ENCODE data around the gene RCOR2. TPM values are rescaled to one million over a fixed set of nuclear protein-coding genes. Genes with fewer than 3 reads are reported as not detected.

Gene RCOR2
- polyA plus RNA-seq, 2 donors: 0.13 to 0.24 TPM

- Histone ChIP-seq H3K27ac (ENCODE audit: low read depth in 2 of 2, low read length in 1 of 2) (peak overlapping the region; percentile 66 to 76), H3K9me3 (ENCODE audit: control insufficient read depth in 2 of 2, insufficient read depth in 1 of 2, low read depth in 1 of 2, low read length in 1 of 2) (no peaks in the 10 kb centered on the region), H3K4me1 (ENCODE audit: control insufficient read depth in 2 of 2, insufficient read depth in 2 of 2, low read length in 1 of 2) (peaks cover 19 to 24% of the 10 kb centered on the region in 2 donors), H3K27me3 (ENCODE audit: control insufficient read depth in 1 of 2, insufficient read depth in 2 of 2, low read length in 2 of 2) (no peaks in the 10 kb centered on the region), H3K4me3 (ENCODE audit: low read depth in 1 of 2, low read length in 2 of 2) (peak overlapping the region; percentile 27 to 55), H3K36me3 (ENCODE audit: control insufficient read depth in 2 of 2, insufficient read depth in 2 of 2, low read length in 1 of 2) (no peaks in the 10 kb centered on the region)
- WGBS, 2 donors: 8 to 10% methylated on average over 45 to 50 of the region's 50 CpGs
Observed at GRCh38 chr11:63917692-63918506, 935 bp upstream of the RCOR2 start.

DNA sequence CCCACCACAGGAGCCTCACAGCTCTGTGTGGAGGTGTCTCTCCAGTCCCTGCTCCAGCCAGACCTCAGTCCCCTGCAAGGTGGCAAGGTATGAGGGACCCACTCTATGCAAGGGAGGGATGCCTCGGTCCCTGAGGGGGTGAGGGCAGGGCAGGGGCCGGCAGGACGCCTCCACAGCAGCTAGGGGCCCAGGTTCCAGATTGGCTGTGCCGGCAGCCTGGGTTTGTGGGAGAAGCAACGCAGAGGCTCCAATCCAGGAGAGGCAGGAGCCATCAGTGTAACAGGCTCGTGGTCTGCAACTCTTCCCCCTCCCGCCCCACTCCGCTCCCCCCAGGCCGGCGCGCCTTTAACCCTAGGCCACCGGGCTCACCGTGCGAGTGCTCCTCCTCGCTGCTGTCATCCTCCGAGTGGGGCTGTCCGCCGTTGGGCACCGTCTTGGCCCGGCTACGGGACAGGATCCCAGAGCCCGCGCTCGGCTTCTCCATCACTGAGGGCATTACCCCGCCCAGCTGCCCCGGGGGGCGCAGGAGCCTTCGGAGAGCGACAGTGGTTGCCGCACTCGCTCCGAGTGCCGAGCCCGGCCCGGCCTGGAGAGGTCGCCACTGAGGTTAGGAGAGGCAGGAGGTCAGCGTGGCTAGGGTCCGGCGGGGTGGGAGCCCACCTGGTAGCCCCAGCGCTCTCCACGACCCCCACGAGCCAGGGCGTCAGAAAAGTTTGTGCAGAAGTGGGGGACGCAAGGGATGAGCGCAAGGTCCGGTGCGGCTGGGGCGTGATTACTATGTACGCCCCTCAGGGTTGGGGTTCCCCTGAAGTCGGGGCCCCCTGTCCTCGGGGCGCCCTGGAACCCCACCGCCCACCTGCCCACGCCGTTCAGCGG, 765 bp downstream of the RCOR2 start:
- Histone ChIP-seq H3K4me3 (ENCODE audit: low read depth in 1 of 2, low read length in 2 of 2) (peak overlapping the region; percentile 46 to 55), H3K4me1 (ENCODE audit: control insufficient read depth in 2 of 2, insufficient read depth in 2 of 2, low read length in 1 of 2) (peaks cover 19 to 20% of the 10 kb centered on the region in 2 donors)
- WGBS, 2 donors: 3 to 6% methylated on average over 46 to 56 of the region's 56 CpGs

DNA sequence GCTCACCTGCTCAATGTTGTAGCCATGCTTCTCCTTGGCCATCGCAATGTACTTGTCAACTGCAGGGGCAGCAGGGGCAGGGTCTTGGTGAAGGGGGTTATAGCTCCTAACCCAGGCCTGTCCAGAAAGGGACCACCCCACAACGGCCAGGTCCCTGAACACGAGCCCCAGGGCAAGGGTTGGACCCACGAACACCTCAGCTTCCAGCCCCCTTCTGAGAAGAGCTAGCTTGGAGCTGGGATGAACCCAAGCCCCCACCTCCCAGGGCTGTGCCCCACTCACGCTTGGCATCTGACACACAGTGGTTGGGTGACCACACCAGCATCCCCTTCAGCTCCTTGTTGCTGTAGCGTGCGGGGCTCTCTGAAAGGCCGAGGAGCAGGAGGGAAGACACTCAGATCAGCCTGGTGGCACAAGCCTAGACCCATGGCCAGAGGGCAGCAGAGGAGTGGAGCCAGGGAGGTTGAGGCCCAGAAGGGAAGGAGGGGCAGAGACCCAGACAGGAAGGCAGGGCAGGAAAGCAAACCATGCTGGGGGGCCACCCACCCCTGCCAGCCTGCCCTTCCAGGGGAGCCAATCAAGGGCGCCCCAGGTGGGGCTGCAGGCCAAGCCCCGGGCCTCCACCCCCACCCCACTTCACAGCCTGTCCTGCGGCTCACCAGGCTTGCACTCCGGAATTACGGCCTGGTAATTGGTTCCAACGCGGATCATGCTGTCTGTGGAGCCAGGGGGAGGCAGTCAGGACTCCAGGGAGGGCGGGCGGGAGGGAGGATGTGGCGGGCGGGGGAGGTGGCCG, 1.9 kb downstream of the RCOR2 start:
- Histone ChIP-seq H3K9me3 (ENCODE audit: control insufficient read depth in 2 of 2, insufficient read depth in 1 of 2, low read depth in 1 of 2, low read length in 1 of 2) (no peaks in the 10 kb centered on the region), H3K36me3 (ENCODE audit: control insufficient read depth in 2 of 2, insufficient read depth in 2 of 2, low read length in 1 of 2) (peaks cover 0 to 2% of the 10 kb centered on the region in 2 donors), H3K27me3 (ENCODE audit: control insufficient read depth in 1 of 2, insufficient read depth in 2 of 2, low read length in 2 of 2) (no peaks in the 10 kb centered on the region), H3K27ac (ENCODE audit: low read depth in 2 of 2, low read length in 1 of 2) (no peak overlapping the region), H3K4me1 (ENCODE audit: control insufficient read depth in 2 of 2, insufficient read depth in 2 of 2, low read length in 1 of 2) (peaks cover 18 to 19% of the 10 kb centered on the region in 2 donors), H3K4me3 (ENCODE audit: low read depth in 1 of 2, low read length in 2 of 2) (no peak overlapping the region)
- WGBS, 2 donors: 65 to 71% methylated on average over 19 to 20 of the region's 20 CpGs

More for the DNA sequence above, 765 bp downstream of the RCOR2 start:
- H3K9me3 ChIP-seq (ENCODE audit: control insufficient read depth in 2 of 2, insufficient read depth in 1 of 2, low read depth in 1 of 2, low read length in 1 of 2): no peaks in the 10 kb centered on the region
- no peaks in the 10 kb centered on the region for H3K36me3 ChIP-seq (ENCODE audit: control insufficient read depth in 2 of 2, insufficient read depth in 2 of 2, low read length in 1 of 2)
- no peak overlapping the region for H3K27ac ChIP-seq (ENCODE audit: low read depth in 2 of 2, low read length in 1 of 2)
- H3K27me3 ChIP-seq (ENCODE audit: control insufficient read depth in 1 of 2, insufficient read depth in 2 of 2, low read length in 2 of 2): no peaks in the 10 kb centered on the region

GRCh38 chr11:63913866-63914830, 2.8 kb downstream of the RCOR2 start:
- Histone ChIP-seq H3K27ac (ENCODE audit: low read depth in 2 of 2, low read length in 1 of 2) (no peak overlapping the region), H3K36me3 (ENCODE audit: control insufficient read depth in 2 of 2, insufficient read depth in 2 of 2, low read length in 1 of 2) (peaks cover 0 to 8% of the 10 kb centered on the region in 2 donors), H3K9me3 (ENCODE audit: control insufficient read depth in 2 of 2, insufficient read depth in 1 of 2, low read depth in 1 of 2, low read length in 1 of 2) (no peaks in the 10 kb centered on the region), H3K4me3 (ENCODE audit: low read depth in 1 of 2, low read length in 2 of 2) (no peak overlapping the region), H3K27me3 (ENCODE audit: control insufficient read depth in 1 of 2, insufficient read depth in 2 of 2, low read length in 2 of 2) (no peaks in the 10 kb centered on the region), H3K4me1 (ENCODE audit: control insufficient read depth in 2 of 2, insufficient read depth in 2 of 2, low read length in 1 of 2) (peaks cover 15 to 17% of the 10 kb centered on the region in 2 donors)
- WGBS, 2 donors: 83 to 88% methylated on average over 34 of the region's 34 CpGs

DNA sequence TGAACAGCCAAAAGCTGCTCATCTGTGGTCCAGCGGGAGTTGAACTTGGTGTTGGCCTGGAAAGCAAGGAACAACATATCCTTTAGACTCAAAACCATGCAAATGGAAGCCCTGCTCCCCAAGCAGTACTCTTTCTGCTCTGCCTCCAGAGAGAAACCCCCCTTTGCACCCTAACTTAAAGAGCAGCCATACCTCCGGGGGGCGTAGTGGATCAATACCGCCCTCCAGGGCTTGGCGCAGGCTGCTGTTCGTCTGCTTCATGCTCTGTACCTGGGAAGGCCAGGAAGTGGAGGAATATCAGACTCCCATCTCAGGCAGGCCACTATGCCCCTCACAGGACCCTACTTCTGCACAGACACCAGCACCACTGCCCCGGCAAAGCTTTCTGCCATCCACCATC, 4.3 kb downstream of the RCOR2 start:
- 82 to 89% methylated on average over 7 of the region's 7 CpGs for WGBS, 2 donors
- Histone ChIP-seq H3K36me3 (ENCODE audit: control insufficient read depth in 2 of 2, insufficient read depth in 2 of 2, low read length in 1 of 2) (peaks cover 0 to 23% of the 10 kb centered on the region in 2 donors), H3K4me1 (ENCODE audit: control insufficient read depth in 2 of 2, insufficient read depth in 2 of 2, low read length in 1 of 2) (peaks cover 10 to 15% of the 10 kb centered on the region in 2 donors), H3K9me3 (ENCODE audit: control insufficient read depth in 2 of 2, insufficient read depth in 1 of 2, low read depth in 1 of 2, low read length in 1 of 2) (no peaks in the 10 kb centered on the region), H3K4me3 (ENCODE audit: low read depth in 1 of 2, low read length in 2 of 2) (no peak overlapping the region), H3K27me3 (ENCODE audit: control insufficient read depth in 1 of 2, insufficient read depth in 2 of 2, low read length in 2 of 2) (no peaks in the 10 kb centered on the region), H3K27ac (ENCODE audit: low read depth in 2 of 2, low read length in 1 of 2) (no peak overlapping the region)

DNA sequence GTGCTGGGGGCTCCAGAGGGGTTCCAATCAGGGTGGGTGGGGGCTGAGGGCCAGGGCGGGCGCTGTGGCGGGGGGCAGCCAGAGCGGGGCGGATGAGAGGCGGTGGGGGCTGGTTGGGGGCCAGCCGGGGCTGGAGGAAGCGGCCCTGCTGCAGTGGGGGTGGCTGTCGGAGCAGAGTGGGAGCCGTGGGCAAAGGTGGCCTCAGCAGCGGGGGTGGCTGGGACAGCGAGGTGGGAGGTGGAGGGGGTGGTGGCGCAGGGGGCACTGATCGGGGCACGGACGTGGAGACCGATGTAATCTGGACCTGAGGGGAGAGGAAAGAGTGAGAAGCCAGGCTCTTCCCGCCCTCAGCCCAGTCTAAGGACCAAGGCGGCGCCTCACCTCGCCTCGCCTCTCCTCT, 5.1 kb downstream of the RCOR2 start:
- Histone ChIP-seq H3K27me3 (ENCODE audit: control insufficient read depth in 1 of 2, insufficient read depth in 2 of 2, low read length in 2 of 2) (no peaks in the 10 kb centered on the region), H3K9me3 (ENCODE audit: control insufficient read depth in 2 of 2, insufficient read depth in 1 of 2, low read depth in 1 of 2, low read length in 1 of 2) (no peaks in the 10 kb centered on the region), H3K36me3 (ENCODE audit: control insufficient read depth in 2 of 2, insufficient read depth in 2 of 2, low read length in 1 of 2) (peaks cover 0 to 25% of the 10 kb centered on the region in 2 donors), H3K4me3 (ENCODE audit: low read depth in 1 of 2, low read length in 2 of 2) (no peak overlapping the region), H3K27ac (ENCODE audit: low read depth in 2 of 2, low read length in 1 of 2) (no peak overlapping the region), H3K4me1 (ENCODE audit: control insufficient read depth in 2 of 2, insufficient read depth in 2 of 2, low read length in 1 of 2) (peaks cover 8 to 11% of the 10 kb centered on the region in 2 donors)
- WGBS, 2 donors: 89 to 97% methylated on average over 16 to 22 of the region's 22 CpGs

- H3K4me1 ChIP-seq (ENCODE audit: control insufficient read depth in 2 of 2, insufficient read depth in 2 of 2, low read length in 1 of 2): peaks cover 5 to 9% of the 10 kb centered on the region in 2 donors
- no peak overlapping the region for H3K27ac ChIP-seq (ENCODE audit: low read depth in 2 of 2, low read length in 1 of 2)
- no peaks in the 10 kb centered on the region for H3K27me3 ChIP-seq (ENCODE audit: control insufficient read depth in 1 of 2, insufficient read depth in 2 of 2, low read length in 2 of 2)
- no peaks in the 10 kb centered on the region for H3K9me3 ChIP-seq (ENCODE audit: control insufficient read depth in 2 of 2, insufficient read depth in 1 of 2, low read depth in 1 of 2, low read length in 1 of 2)
- H3K36me3 ChIP-seq (ENCODE audit: control insufficient read depth in 2 of 2, insufficient read depth in 2 of 2, low read length in 1 of 2): peaks cover 0 to 26% of the 10 kb centered on the region in 2 donors
- no peak overlapping the region for H3K4me3 ChIP-seq (ENCODE audit: low read depth in 1 of 2, low read length in 2 of 2)
- WGBS, 2 donors: 73 to 81% methylated on average over 8 of the region's 8 CpGs
Observed at GRCh38 chr11:63911440-63911839, 5.5 kb downstream of the RCOR2 start.

GRCh38 chr11:63910675-63911074, 6.3 kb downstream of the RCOR2 start:
- peaks cover 0 to 2% of the 10 kb centered on the region in 2 donors for H3K4me1 ChIP-seq (ENCODE audit: control insufficient read depth in 2 of 2, insufficient read depth in 2 of 2, low read length in 1 of 2)
- no peak overlapping the region for H3K4me3 ChIP-seq (ENCODE audit: low read depth in 1 of 2, low read length in 2 of 2)
- H3K36me3 ChIP-seq (ENCODE audit: control insufficient read depth in 2 of 2, insufficient read depth in 2 of 2, low read length in 1 of 2): peaks cover 0 to 30% of the 10 kb centered on the region in 2 donors
- no peaks in the 10 kb centered on the region for H3K9me3 ChIP-seq (ENCODE audit: control insufficient read depth in 2 of 2, insufficient read depth in 1 of 2, low read depth in 1 of 2, low read length in 1 of 2)
- WGBS, 2 donors: 73 to 75% methylated on average over 9 of the region's 9 CpGs
- no peak overlapping the region for H3K27ac ChIP-seq (ENCODE audit: low read depth in 2 of 2, low read length in 1 of 2)
- H3K27me3 ChIP-seq (ENCODE audit: control insufficient read depth in 1 of 2, insufficient read depth in 2 of 2, low read length in 2 of 2): no peaks in the 10 kb centered on the region

Data from esophagus (tissue), 2 donors.